Neural crest cell (in vitro differentiated cells): ENCODE results near the gene TMEM245. TPM values are rescaled to one million over a fixed set of nuclear protein-coding genes. Genes with fewer than 3 reads are reported as not detected.
A peak's percentile ranks its signal among the peaks of the same experiment; 100 is the strongest.

Experiments used
- DNase-seq: peaks from one replicate; pipeline ENCODE4 v3.0.0; 2021; ENCODE audit warnings: low read depth, mixed read lengths, low spot score
- H3K27ac Mint-ChIP-seq: one replicate; pipeline ENCODE4 v1.8.0; 2021; ENCODE audit warnings: mild to moderate bottlenecking, mixed read lengths; ENCODE audit not compliant: unreplicated experiment
- H3K27me3 Mint-ChIP-seq: 2 replicates; pipeline ENCODE4 v1.8.0; 2021; ENCODE audit warnings: low read depth, mild to moderate bottlenecking, mixed read lengths
- H3K36me3 Mint-ChIP-seq: 2 replicates; pipeline ENCODE4 v1.8.0; 2021; ENCODE audit warnings: low read depth, mild to moderate bottlenecking, mixed read lengths
- H3K4me1 Mint-ChIP-seq: 2 replicates; pipeline ENCODE4 v1.8.0; 2021; ENCODE audit warnings: mixed read lengths
- H3K4me3 Mint-ChIP-seq: one replicate; pipeline ENCODE4 v1.8.0; 2021; ENCODE audit warnings: mild to moderate bottlenecking, mixed read lengths
- H3K9me3 Mint-ChIP-seq: 2 replicates; pipeline ENCODE4 v1.8.0; 2021; ENCODE audit warnings: mixed read lengths
- long read RNA-seq: library from polyadenylated mRNA; unstranded; transcript quantifications from one replicate; pipeline ENCODE4 v2.0.0, GENCODE V29; 2020
- total RNA-seq: library from RNA; stranded (reverse); gene quantifications from 2 replicates; pipeline ENCODE4 v1.2.1, GENCODE V29; 2021
- TF ChIP-seq, protein P1 (sequence below): fragments of 200-600 bp; sonication (generic); conservative IDR thresholded peaks from 2 replicates; pipeline ENCODE4 v1.5.0; 2021; ENCODE audit warnings: antibody characterized with exemption, mild to moderate bottlenecking

Gene TMEM245
- total RNA-seq: 38.7 and 42.7 TPM in 2 replicates
- long read RNA-seq, partial matches to known transcripts: 8 of 20 reads
- long read RNA-seq, other reads (novel, unspliced or antisense): 12 of 20 reads

DNA sequence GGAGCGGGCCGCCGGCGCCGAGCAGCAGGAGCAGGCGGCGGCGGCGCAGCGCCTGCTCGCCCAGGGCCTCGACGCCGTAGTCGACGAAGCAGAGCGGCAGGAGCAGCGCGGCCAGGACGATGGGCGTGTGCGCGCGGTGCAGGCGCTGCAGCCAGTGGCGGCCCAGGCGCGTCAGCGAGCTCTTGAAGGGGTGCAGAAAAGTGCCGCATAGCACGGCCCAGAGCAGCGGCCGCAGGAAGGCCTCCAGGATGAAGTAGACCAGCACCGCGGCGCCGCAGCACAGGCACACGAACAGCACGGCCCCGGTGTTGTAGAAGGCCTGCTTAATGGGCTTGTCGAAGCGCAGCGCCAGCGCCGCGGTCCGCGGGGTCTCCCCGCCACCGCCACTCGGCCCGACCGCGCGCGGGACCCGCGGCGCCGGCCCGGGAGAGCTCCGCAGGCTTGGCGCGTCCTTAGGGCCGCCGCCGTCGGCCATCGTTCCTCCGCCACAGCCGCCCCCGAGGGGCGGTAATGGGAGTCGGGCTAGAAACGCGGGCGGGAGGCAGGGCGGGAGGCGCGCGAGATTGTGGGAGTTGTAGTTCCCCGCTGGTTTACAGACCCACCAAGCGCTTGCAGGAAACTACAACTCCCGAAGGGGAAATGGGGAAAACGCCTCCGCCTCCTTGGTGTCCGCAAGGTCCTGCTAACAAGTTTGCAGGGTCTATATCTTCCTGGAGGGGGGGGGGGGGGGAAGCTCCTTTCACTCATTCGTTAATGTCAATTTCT is at the start of gene TMEM245:
TMEM245 (minus strand) TSS at position 509 of the 765 bp plus-strand sequence; CDS start at position 475, 34 bp downstream.
- Mint-ChIP-seq H3K27me3 (no peaks in the 10 kb centered on the region), H3K27ac (peak within 1 kb of the TSS; percentile 79), H3K36me3 (peaks cover 2% of the 10 kb centered on the region), H3K9me3 (no peaks in the 10 kb centered on the region), H3K4me1 (peaks cover 39% of the 10 kb centered on the region), H3K4me3 (peak within 1 kb of the TSS; percentile 98)
- DNase-seq: peak; percentile 88
- TF ChIP-seq, protein P1, sequence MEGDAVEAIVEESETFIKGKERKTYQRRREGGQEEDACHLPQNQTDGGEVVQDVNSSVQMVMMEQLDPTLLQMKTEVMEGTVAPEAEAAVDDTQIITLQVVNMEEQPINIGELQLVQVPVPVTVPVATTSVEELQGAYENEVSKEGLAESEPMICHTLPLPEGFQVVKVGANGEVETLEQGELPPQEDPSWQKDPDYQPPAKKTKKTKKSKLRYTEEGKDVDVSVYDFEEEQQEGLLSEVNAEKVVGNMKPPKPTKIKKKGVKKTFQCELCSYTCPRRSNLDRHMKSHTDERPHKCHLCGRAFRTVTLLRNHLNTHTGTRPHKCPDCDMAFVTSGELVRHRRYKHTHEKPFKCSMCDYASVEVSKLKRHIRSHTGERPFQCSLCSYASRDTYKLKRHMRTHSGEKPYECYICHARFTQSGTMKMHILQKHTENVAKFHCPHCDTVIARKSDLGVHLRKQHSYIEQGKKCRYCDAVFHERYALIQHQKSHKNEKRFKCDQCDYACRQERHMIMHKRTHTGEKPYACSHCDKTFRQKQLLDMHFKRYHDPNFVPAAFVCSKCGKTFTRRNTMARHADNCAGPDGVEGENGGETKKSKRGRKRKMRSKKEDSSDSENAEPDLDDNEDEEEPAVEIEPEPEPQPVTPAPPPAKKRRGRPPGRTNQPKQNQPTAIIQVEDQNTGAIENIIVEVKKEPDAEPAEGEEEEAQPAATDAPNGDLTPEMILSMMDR: no peak

DNA sequence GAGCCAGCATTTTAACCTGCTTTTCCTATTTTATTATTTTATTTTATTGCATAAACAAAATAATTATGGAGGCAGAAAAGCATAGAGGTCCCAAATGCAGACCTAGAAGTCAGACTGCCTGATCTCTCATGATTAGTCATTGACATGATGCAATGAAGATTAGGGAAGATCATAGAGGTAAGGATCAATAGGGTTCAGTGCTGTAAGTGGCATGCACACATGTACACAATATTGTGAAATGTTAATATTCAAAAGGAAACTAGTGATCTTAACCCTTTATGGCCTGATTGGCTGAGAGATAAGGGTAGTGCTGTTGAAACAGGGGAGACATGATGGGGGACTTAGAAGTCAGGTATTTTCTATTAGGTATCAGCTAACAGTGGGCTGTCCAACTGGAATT is 48.4 kb upstream of the TMEM245 start:
- Mint-ChIP-seq H3K9me3 (peaks cover 4% of the 10 kb centered on the region), H3K27ac (no peak overlapping the region), H3K4me3 (no peak overlapping the region), H3K27me3 (peaks cover 86% of the 10 kb centered on the region), H3K36me3 (peaks cover 6% of the 10 kb centered on the region), H3K4me1 (peaks cover 16% of the 10 kb centered on the region)
- TF ChIP-seq, protein P1: no peak
- no peak for DNase-seq

DNA sequence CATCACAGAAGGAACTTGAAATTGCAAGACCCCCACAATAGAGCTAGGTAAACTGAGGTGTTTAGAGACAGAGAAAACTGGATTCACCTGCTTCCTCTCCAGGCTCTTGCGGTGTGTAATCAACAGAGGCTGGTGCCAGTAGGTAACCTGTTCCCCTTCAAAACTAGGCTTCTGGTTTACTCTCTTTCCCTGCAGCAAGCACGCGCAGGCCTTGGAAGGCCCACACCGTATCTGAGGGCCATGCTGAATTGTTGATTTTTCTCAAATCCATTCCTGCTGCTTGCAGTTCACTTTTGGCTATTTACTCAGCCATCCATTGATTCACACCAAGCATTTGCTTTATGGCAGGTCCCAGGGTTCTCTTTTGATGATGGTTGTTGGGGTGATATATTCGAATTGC is 48.0 kb upstream of the TMEM245 start:
- TF ChIP-seq, protein P1: no peak
- H3K27ac Mint-ChIP-seq: no peak overlapping the region
- peak overlapping the region; percentile 75 for H3K4me3 Mint-ChIP-seq
- peaks cover 4% of the 10 kb centered on the region for H3K9me3 Mint-ChIP-seq
- no peak for DNase-seq
- H3K36me3 Mint-ChIP-seq: peaks cover 6% of the 10 kb centered on the region
- peaks cover 89% of the 10 kb centered on the region for H3K27me3 Mint-ChIP-seq
- peaks cover 16% of the 10 kb centered on the region for H3K4me1 Mint-ChIP-seq

DNA sequence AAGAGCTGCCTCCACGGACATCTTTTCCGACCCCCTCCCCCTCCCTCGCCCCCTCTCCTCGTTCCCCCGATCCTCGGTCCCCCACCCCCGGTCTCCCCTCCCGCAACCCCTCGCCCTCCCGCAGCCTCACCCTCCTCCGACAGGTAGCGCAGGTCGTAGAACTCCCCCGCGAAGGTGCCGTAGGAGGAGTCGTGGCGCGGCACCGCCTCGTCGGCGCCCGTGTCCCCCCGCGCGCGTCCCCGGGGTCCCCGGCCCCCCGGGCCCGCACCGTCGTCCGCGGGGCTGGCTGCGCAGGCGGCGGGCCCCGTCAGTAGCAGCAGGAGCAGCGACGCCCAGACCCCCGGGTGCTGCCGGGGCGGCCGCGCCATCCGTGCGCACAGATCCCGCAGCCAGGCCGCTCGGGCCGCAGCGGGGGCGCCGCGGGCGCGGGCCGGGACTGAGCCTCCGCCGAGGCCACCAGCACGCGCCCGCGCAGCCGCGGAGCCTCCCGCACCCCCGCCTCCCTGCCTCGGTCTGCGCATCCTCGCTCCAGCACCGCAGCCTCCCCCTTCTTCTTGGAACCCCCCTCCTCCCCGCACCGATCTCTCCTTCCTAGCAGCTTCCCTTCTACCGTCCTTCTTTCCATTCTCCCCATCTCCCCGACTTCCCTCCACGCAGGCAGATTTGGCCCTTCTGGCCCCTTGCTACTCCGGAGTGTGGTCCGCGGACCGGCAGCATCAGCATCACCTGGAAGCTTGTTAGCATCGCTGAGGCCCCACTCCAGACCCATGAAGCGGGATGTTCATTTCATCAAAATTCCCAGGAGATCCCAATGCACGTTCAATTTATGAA is 47.2 kb upstream of the TMEM245 start, which contains the start of gene FRRS1L:
FRRS1L (minus strand) TSS at position 479 of the 831 bp plus-strand sequence; CDS start at position 368, 111 bp downstream.
- H3K9me3 Mint-ChIP-seq: peaks cover 4% of the 10 kb centered on the region
- H3K27ac Mint-ChIP-seq: no peak within 1 kb of the TSS
- peaks cover 16% of the 10 kb centered on the region for H3K4me1 Mint-ChIP-seq
- peaks cover 93% of the 10 kb centered on the region for H3K27me3 Mint-ChIP-seq
- H3K36me3 Mint-ChIP-seq: peaks cover 6% of the 10 kb centered on the region
- peak within 1 kb of the TSS; percentile 83 for H3K4me3 Mint-ChIP-seq
- TF ChIP-seq, protein P1: no peak
- DNase-seq: peak; percentile 20

DNA sequence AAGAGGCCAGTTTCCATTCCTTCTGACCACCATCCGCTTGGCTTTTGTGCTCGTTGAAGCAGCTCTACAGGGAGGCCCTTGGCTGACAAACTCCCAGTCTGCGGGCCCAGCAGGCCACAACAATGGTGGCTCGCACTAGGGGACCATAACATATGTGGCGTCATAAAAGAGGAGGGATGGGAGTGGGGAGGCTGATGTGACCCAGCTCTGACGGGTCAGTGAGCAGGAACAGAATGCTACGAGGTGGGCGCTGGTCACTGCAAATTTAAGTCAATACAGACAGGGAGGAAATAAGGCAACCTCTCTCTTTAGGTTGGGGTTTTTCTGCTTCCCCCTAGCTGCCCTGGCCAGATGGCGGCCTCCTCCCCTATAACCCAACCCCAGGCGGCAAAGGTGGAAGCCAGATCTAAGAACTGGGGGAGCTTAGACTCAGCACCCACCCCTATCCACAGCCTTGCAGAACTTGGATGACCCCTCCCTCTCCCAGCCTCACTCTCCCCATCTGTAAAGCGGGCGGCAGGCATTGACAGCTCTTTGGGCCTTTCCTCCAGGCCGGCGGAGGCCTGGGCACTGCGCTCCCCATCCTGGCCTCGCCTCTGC is 46.5 kb upstream of the TMEM245 start:
- peak; percentile 22 for DNase-seq

More for the DNA sequence above, 46.5 kb upstream of the TMEM245 start:
- peaks cover 16% of the 10 kb centered on the region for H3K4me1 Mint-ChIP-seq
- TF ChIP-seq, protein P1: no peak
- H3K36me3 Mint-ChIP-seq: peaks cover 6% of the 10 kb centered on the region
- H3K9me3 Mint-ChIP-seq: peaks cover 4% of the 10 kb centered on the region
- no peak overlapping the region for H3K27ac Mint-ChIP-seq
- H3K4me3 Mint-ChIP-seq: peak overlapping the region; percentile 83
- H3K27me3 Mint-ChIP-seq: peaks cover 93% of the 10 kb centered on the region
